HL-60 (cell line): ENCODE measurements around the gene RNGTT.

Experiments used
- DNase-seq, 2 experiments: peaks; one replicate each; pipeline ENCODE4 v3.0.0-alpha.2; 2010 to 2020; ENCODE audit warnings: low read depth in 1 of 2, low spot score in 1 of 2
- H3K27ac ChIP-seq: fragments of 250-450 bp; sonication (Bioruptor Pico); replicated peaks from 2 replicates; pipeline ENCODE4 v1.5.1; 2020; ENCODE audit warnings: mild to moderate bottlenecking, moderate library complexity
- H3K27me3 ChIP-seq: fragments of 250-450 bp; sonication (Bioruptor Pico); 2 replicates; pipeline ENCODE4 v1.5.1; 2021; ENCODE audit warnings: mild to moderate bottlenecking, moderate library complexity; ENCODE audit not compliant: insufficient read depth, poor library complexity, severe bottlenecking
- H3K4me3 ChIP-seq: replicated peaks from 2 replicates; pipeline ENCODE4 v1.5.1; 2011; ENCODE audit warnings: mild to moderate bottlenecking, control low read depth, low read length; ENCODE audit not compliant: insufficient read depth
- CTCF ChIP-seq: IDR thresholded peaks from one replicate; pipeline ENCODE4 v1.5.1; 2011; ENCODE audit warnings: low read length, control low read depth, inconsistent platforms; ENCODE audit not compliant: insufficient read depth
- GABPA ChIP-seq: IDR thresholded peaks from 2 replicates; pipeline ENCODE4 v1.6.1; 2012; ENCODE audit warnings: low read depth
- POLR2AphosphoS5 ChIP-seq: IDR thresholded peaks from 2 replicates; pipeline ENCODE4 v1.6.1; 2012; ENCODE audit warnings: low read depth
- SPI1 ChIP-seq: IDR thresholded peaks from 2 replicates; pipeline ENCODE4 v1.6.1; 2012; ENCODE audit warnings: low read depth, mild to moderate bottlenecking, borderline replicate concordance
- TF ChIP-seq, protein P1 (sequence below): IDR thresholded peaks from 2 replicates; pipeline ENCODE4 v1.6.1; 2012; ENCODE audit warnings: low read depth; ENCODE audit not compliant: insufficient replicate concordance

RNGTT gene

DNA sequence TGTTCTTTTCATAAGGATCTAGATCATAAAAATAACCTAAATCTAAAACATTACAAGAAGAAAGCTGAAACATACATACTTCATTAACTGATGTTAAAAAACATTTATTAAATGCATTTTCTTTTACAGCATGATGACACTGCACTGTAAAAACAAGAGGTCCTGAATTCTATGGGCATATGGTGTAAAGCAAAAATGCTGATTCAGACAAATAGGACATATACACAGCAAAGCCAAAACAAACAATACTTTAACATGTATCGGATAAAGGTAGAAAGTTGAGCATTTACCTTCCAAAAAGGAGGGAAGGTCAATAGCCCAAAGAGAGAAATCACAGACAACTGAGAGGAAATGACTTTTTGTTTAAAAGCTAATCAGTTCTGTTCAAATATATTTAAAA is 221.5 kb downstream of the RNGTT start:
- no peak for DNase-seq
- TF ChIP-seq CTCF (no peak), POLR2AphosphoS5 (no peak), SPI1 (no peak)
- Histone ChIP-seq H3K4me3 (no peak overlapping the region), H3K27me3 (no peaks in the 10 kb centered on the region), H3K27ac (no peak overlapping the region)

DNA sequence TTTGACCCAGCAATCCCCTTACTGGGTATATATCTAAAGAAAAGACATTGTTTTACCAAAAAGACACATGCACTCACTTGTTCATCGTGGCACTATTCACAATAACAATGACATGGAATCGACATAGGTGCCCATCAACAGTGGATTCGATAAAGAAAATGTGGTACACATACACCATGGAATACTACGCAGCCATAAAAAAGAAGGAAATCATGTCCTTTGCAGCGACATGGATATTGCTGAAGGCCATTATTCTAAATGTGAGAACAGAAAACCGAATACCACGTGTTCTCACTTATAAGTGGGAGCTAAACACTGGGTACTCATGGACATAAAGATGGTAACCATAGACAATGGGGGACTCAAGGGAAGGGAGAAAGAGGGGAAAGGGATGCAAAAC is 222.3 kb downstream of the RNGTT start:
- no peak for DNase-seq
- no peak for TF ChIP-seq POLR2AphosphoS5
- TF ChIP-seq GABPA: no peak
- TF ChIP-seq, protein P1, sequence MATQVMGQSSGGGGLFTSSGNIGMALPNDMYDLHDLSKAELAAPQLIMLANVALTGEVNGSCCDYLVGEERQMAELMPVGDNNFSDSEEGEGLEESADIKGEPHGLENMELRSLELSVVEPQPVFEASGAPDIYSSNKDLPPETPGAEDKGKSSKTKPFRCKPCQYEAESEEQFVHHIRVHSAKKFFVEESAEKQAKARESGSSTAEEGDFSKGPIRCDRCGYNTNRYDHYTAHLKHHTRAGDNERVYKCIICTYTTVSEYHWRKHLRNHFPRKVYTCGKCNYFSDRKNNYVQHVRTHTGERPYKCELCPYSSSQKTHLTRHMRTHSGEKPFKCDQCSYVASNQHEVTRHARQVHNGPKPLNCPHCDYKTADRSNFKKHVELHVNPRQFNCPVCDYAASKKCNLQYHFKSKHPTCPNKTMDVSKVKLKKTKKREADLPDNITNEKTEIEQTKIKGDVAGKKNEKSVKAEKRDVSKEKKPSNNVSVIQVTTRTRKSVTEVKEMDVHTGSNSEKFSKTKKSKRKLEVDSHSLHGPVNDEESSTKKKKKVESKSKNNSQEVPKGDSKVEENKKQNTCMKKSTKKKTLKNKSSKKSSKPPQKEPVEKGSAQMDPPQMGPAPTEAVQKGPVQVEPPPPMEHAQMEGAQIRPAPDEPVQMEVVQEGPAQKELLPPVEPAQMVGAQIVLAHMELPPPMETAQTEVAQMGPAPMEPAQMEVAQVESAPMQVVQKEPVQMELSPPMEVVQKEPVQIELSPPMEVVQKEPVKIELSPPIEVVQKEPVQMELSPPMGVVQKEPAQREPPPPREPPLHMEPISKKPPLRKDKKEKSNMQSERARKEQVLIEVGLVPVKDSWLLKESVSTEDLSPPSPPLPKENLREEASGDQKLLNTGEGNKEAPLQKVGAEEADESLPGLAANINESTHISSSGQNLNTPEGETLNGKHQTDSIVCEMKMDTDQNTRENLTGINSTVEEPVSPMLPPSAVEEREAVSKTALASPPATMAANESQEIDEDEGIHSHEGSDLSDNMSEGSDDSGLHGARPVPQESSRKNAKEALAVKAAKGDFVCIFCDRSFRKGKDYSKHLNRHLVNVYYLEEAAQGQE: no peak
- no peak for TF ChIP-seq SPI1
- no peak for TF ChIP-seq CTCF
- Histone ChIP-seq H3K27me3 (no peaks in the 10 kb centered on the region), H3K27ac (no peak overlapping the region), H3K4me3 (no peak overlapping the region)

GRCh38 chr6:88734544-88734943 is 228.9 kb downstream of the RNGTT start:
- no peak for DNase-seq
- TF ChIP-seq POLR2AphosphoS5 (no peak), SPI1 (no peak), GABPA (no peak), CTCF (no peak)
- TF ChIP-seq, protein P1: no peak
- Histone ChIP-seq H3K27me3 (no peaks in the 10 kb centered on the region), H3K4me3 (no peak overlapping the region), H3K27ac (no peak overlapping the region)

DNA sequence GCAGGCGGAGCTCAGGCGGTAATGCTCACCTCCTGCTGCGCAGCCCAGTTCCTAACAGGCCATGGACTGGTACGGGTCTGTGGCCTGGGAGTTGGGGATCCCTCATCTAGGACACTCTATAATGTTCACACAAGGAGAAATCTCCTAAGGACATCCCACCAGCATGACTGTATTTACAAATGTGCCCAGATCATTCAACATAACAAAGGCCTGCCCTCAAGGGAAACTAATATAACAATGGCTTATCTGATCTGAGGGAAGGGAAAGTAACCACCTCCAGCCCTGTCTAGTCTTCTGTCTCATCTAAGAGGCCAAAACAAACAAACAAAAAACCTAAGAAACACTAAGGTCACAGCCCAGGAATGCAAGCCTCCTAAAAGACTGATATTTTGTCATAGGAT is 232.8 kb downstream of the RNGTT start:
- no peak for TF ChIP-seq GABPA
- TF ChIP-seq SPI1: no peak
- TF ChIP-seq, protein P1: no peak
- TF ChIP-seq CTCF: no peak
- no peak for TF ChIP-seq POLR2AphosphoS5
- no peak for DNase-seq
- Histone ChIP-seq H3K4me3 (no peak overlapping the region), H3K27me3 (no peaks in the 10 kb centered on the region), H3K27ac (no peak overlapping the region)
